Activated T-cell treated with anti-CD3 and anti-CD28 coated beads, Interleukin-2, amount 50 U/mL, for 72 hours (primary cell): Measurements from ENCODE around the gene ADAMTSL2. TPM values are rescaled to one million over a fixed set of nuclear protein-coding genes. Genes with fewer than 3 reads are reported as not detected.

Source experiments
- ATAC-seq, 2 donors: fragments of 150-1000 bp; cut with Tn5 transposase; replicated peaks in 1 of 2; 2 replicates each; pipeline ENCODE4 v1.10.0; 2021; ENCODE audit warnings: moderate library complexity in 2 of 2, mild to moderate bottlenecking in 1 of 2
- DNase-seq, 2 donors: peaks; one replicate each; pipeline ENCODE4 v3.0.0; 2021 to 2022; ENCODE audit warnings: mixed read lengths in 1 of 2
- H3K27ac Mint-ChIP-seq: one replicate; pipeline ENCODE4 v1.8.0; 2022; ENCODE audit warnings: mild to moderate bottlenecking, moderate library complexity, mixed read lengths
- H3K27me3 Mint-ChIP-seq: one replicate; pipeline ENCODE4 v1.8.0; 2022; ENCODE audit warnings: low read depth, mixed read lengths
- H3K36me3 Mint-ChIP-seq, 2 donors: one replicate each; pipeline ENCODE4 v1.8.0; 2022; ENCODE audit warnings: mixed read lengths in 2 of 2, mild to moderate bottlenecking in 1 of 2; ENCODE audit not compliant: insufficient read depth in 2 of 2
- H3K4me1 Mint-ChIP-seq: one replicate; pipeline ENCODE4 v1.8.0; 2022; ENCODE audit warnings: low read depth, mixed read lengths
- H3K4me3 Mint-ChIP-seq, 2 donors: one replicate each; pipeline ENCODE4 v1.8.0; 2022; ENCODE audit warnings: mild to moderate bottlenecking in 2 of 2, mixed read lengths in 2 of 2, moderate library complexity in 2 of 2
- H3K9me3 Mint-ChIP-seq, 2 donors: one replicate each; pipeline ENCODE4 v1.8.0; 2022; ENCODE audit warnings: mixed read lengths in 2 of 2
- total RNA-seq, 2 donors: library from RNA; stranded (reverse); gene quantifications; one replicate each; pipeline ENCODE4 v1.2.3, GENCODE V29; 2022

Gene ADAMTSL2
- total RNA-seq, 2 donors from 2014 or later, result 0.07 to 0.17 TPM

GRCh38 chr9:133528001-133528875, 6.3 kb upstream of the ADAMTSL2 start:
- ATAC-seq, result no peak
- no peak for DNase-seq
- Mint-ChIP-seq H3K36me3 (no peaks in the 10 kb centered on the region), H3K27ac (no peak overlapping the region), H3K4me3 (no peak overlapping the region), H3K9me3 (no peaks in the 10 kb centered on the region), H3K4me1 (peaks cover 10% of the 10 kb centered on the region), H3K27me3 (peaks cover 5% of the 10 kb centered on the region)

DNA sequence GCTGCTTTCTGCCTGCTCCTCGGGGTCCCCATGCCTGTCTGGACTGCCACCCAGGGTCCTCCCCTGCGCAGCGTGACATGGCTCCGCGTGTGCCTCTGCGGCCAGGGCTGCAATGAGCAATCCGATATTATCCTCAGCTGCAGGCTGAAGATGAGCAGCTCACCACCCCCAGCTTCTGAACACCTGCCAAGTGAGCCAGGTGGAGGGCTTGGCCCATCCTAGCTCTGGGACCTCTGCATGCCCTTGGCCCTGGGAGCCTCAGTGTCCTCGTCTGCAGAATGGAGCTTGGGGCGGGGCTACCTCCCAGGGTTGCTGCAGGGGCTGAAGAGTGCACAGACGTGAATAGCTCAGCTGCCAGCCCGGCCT, 5.6 kb upstream of the ADAMTSL2 start:
- no peak for ATAC-seq
- no peaks in the 10 kb centered on the region for H3K9me3 Mint-ChIP-seq
- no peak overlapping the region for H3K4me3 Mint-ChIP-seq
- no peaks in the 10 kb centered on the region for H3K36me3 Mint-ChIP-seq
- H3K4me1 Mint-ChIP-seq, result peaks cover 15% of the 10 kb centered on the region
- no peak overlapping the region for H3K27ac Mint-ChIP-seq
- H3K27me3 Mint-ChIP-seq, result peaks cover 8% of the 10 kb centered on the region
- no peak for DNase-seq

DNA sequence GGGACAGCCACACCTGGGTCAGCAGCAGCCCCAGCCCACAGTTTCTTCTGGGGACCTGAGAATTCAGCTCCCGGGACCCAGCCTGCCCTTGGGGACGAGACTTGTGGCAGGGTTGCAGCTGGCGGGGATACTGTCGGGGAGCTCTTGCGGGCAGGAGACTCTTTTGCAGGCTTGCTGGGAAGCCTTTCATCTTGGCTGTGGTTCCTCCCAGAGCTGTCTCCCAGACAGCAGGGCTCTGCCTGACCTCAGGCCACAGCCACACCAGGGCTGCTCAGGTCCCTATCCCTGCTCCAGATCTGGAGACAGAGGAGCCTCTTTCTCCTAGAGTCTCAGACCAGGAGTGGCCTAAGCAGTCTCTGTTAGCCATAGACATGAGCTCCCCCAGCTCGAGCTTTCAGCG, 5.0 kb upstream of the ADAMTSL2 start:
- DNase-seq (no peak), ATAC-seq (no peak)
- Mint-ChIP-seq H3K9me3 (no peaks in the 10 kb centered on the region), H3K36me3 (no peaks in the 10 kb centered on the region), H3K27ac (no peak overlapping the region), H3K27me3 (peaks cover 8% of the 10 kb centered on the region), H3K4me1 (peaks cover 15% of the 10 kb centered on the region), H3K4me3 (no peak overlapping the region)

- peaks cover 15% of the 10 kb centered on the region for H3K4me1 Mint-ChIP-seq
- H3K27ac Mint-ChIP-seq, result no peak overlapping the region
- no peaks in the 10 kb centered on the region for H3K36me3 Mint-ChIP-seq
- H3K27me3 Mint-ChIP-seq, result peaks cover 8% of the 10 kb centered on the region
- no peaks in the 10 kb centered on the region for H3K9me3 Mint-ChIP-seq
- no peak overlapping the region for H3K4me3 Mint-ChIP-seq
- no peak for ATAC-seq
- DNase-seq, result no peak
These were observed 4.6 kb upstream of the ADAMTSL2 start for GRCh38 chr9:133529874-133530273.

GRCh38 chr9:133531293-133531692, 3.2 kb upstream of the ADAMTSL2 start:
- Mint-ChIP-seq H3K27me3 (peaks cover 8% of the 10 kb centered on the region), H3K4me1 (peaks cover 15% of the 10 kb centered on the region), H3K4me3 (no peak overlapping the region), H3K36me3 (no peaks in the 10 kb centered on the region), H3K9me3 (no peaks in the 10 kb centered on the region), H3K27ac (no peak overlapping the region)
- no peak for DNase-seq
- no peak for ATAC-seq

GRCh38 chr9:133532937-133533668, 1.4 kb upstream of the ADAMTSL2 start:
- peak; percentile 59 to 72 for ATAC-seq
- no peaks in the 10 kb centered on the region for H3K36me3 Mint-ChIP-seq
- peaks cover 8% of the 10 kb centered on the region for H3K27me3 Mint-ChIP-seq
- no peaks in the 10 kb centered on the region for H3K9me3 Mint-ChIP-seq
- no peak overlapping the region for H3K27ac Mint-ChIP-seq
- H3K4me1 Mint-ChIP-seq, result peaks cover 11% of the 10 kb centered on the region
- peak overlapping the region in 1 of 2 donors; percentile 36 for H3K4me3 Mint-ChIP-seq
- peak; percentile 70 to 79 for DNase-seq

GRCh38 chr9:133533857-133534256, 647 bp upstream of the ADAMTSL2 start:
- Mint-ChIP-seq H3K27me3 (peaks cover 12% of the 10 kb centered on the region), H3K4me1 (peaks cover 11% of the 10 kb centered on the region), H3K9me3 (no peaks in the 10 kb centered on the region), H3K4me3 (peak overlapping the region in 1 of 2 donors; percentile 15), H3K27ac (no peak overlapping the region), H3K36me3 (no peaks in the 10 kb centered on the region)
- ATAC-seq (no peak), DNase-seq (no peak)

- no peaks in the 10 kb centered on the region for H3K36me3 Mint-ChIP-seq
- no peak for DNase-seq
- ATAC-seq, result no peak
- H3K27me3 Mint-ChIP-seq, result peaks cover 19% of the 10 kb centered on the region
- peak overlapping the region in 1 of 2 donors; percentile 22 for H3K4me3 Mint-ChIP-seq
- no peak overlapping the region for H3K27ac Mint-ChIP-seq
- H3K4me1 Mint-ChIP-seq, result peaks cover 16% of the 10 kb centered on the region
- no peaks in the 10 kb centered on the region for H3K9me3 Mint-ChIP-seq
These were observed 888 bp downstream of the ADAMTSL2 start for GRCh38 chr9:133535306-133535877.

DNA sequence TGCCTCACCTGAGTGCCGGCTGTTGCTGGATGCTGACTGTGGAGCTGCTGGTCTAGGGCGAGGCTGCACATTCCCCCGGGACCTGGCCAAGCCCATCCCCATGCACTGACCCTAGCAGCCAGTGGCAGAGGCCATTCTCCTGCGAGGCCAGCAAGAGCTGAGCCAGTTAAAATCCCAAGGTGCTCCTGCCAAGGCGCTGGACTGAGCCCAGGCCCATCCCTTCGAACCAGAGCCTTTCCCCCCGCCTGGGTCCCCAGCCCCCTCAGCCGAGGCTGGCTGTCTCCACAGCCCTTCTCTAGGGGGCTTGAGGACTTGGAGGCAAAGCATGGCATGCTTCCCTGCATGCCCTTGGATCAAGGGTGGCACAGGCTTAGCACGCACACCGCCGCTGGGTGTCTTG, 1.6 kb downstream of the ADAMTSL2 start:
- Mint-ChIP-seq H3K36me3 (no peaks in the 10 kb centered on the region), H3K9me3 (no peaks in the 10 kb centered on the region), H3K4me3 (no peak overlapping the region), H3K27me3 (peaks cover 19% of the 10 kb centered on the region), H3K27ac (no peak overlapping the region), H3K4me1 (peaks cover 16% of the 10 kb centered on the region)
- no peak for DNase-seq
- ATAC-seq, result no peak

- no peaks in the 10 kb centered on the region for H3K36me3 Mint-ChIP-seq
- no peak for ATAC-seq
- no peak overlapping the region for H3K27ac Mint-ChIP-seq
- no peak for DNase-seq
- no peaks in the 10 kb centered on the region for H3K9me3 Mint-ChIP-seq
- no peak overlapping the region for H3K4me3 Mint-ChIP-seq
- peaks cover 19% of the 10 kb centered on the region for H3K27me3 Mint-ChIP-seq
- peaks cover 16% of the 10 kb centered on the region for H3K4me1 Mint-ChIP-seq
These were observed 2.0 kb downstream of the ADAMTSL2 start for GRCh38 chr9:133536536-133536935.

DNA sequence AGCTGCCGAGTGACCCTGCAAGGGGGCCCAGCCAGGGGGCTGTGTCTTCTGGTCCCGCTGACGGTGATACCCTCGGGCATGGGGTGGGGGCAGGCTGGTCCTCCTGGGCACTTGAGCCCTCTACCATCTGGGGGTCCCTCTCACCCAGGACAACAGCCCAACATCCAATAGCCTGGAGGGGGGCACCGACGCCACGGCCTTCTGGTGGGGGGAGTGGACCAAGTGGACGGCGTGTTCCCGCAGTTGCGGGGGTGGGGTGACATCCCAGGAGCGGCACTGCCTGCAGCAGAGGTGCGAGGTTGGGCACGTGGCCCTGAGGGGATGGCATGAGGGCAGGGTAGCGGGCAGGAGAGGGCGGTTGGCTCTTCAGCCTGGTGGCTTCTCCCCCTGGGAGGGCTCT, 2.8 kb downstream of the ADAMTSL2 start:
- no peak overlapping the region for H3K27ac Mint-ChIP-seq
- DNase-seq, result no peak
- peaks cover 19% of the 10 kb centered on the region for H3K27me3 Mint-ChIP-seq
- H3K36me3 Mint-ChIP-seq, result no peaks in the 10 kb centered on the region
- no peaks in the 10 kb centered on the region for H3K9me3 Mint-ChIP-seq
- H3K4me1 Mint-ChIP-seq, result peaks cover 16% of the 10 kb centered on the region
- ATAC-seq, result no peak
- H3K4me3 Mint-ChIP-seq, result no peak overlapping the region

GRCh38 chr9:133538176-133538575, 3.7 kb downstream of the ADAMTSL2 start:
- Mint-ChIP-seq H3K4me3 (no peak overlapping the region), H3K36me3 (no peaks in the 10 kb centered on the region)
- ATAC-seq, result no peak

More at GRCh38 chr9:133538176-133538575, 3.7 kb downstream of the ADAMTSL2 start:
- no peak for DNase-seq
- H3K9me3 Mint-ChIP-seq, result no peaks in the 10 kb centered on the region
- peaks cover 15% of the 10 kb centered on the region for H3K27me3 Mint-ChIP-seq
- H3K4me1 Mint-ChIP-seq, result peaks cover 10% of the 10 kb centered on the region
- H3K27ac Mint-ChIP-seq, result no peak overlapping the region
